H9 (cell line): ENCODE results near the gene ZNHIT1. TPM values are rescaled to one million over a fixed set of nuclear protein-coding genes. Genes with fewer than 3 reads are reported as not detected.
"Not testable (repeated sequence)": the region's sequence is repeated elsewhere in the genome, so short reads cannot be mapped to it uniquely, and the experiment has no call there.

Experiments used
- DNase-seq: peaks from one replicate; pipeline ENCODE4 v3.0.0-alpha.2; 2017
- H2AFZ ChIP-seq: one replicate; pipeline ENCODE4 v1.6.1; 2013; ENCODE audit warnings: mild to moderate bottlenecking, low read length, control low read depth, moderate library complexity
- H2AK5ac ChIP-seq: 2 replicates; pipeline ENCODE4 v1.6.1; 2013; ENCODE audit warnings: low read length, control low read depth, mixed read lengths; ENCODE audit not compliant: insufficient read length
- H2BK120ac ChIP-seq: one replicate; pipeline ENCODE4 v1.6.1; 2013; ENCODE audit warnings: low read depth, mild to moderate bottlenecking, low read length, control low read depth, inconsistent platforms; ENCODE audit not compliant: poor library complexity, severe bottlenecking
- H2BK12ac ChIP-seq: 2 replicates; pipeline ENCODE4 v1.6.1; 2013; ENCODE audit warnings: low read length, control low read depth, mixed read lengths, low read depth; ENCODE audit not compliant: insufficient read length
- H2BK15ac ChIP-seq: 2 replicates; pipeline ENCODE4 v1.6.1; 2013; ENCODE audit warnings: low read depth, low read length, control low read depth
- H2BK20ac ChIP-seq: one replicate; pipeline ENCODE4 v1.6.1; 2013; ENCODE audit warnings: low read depth, mild to moderate bottlenecking, low read length, control low read depth, inconsistent platforms; ENCODE audit not compliant: poor library complexity, severe bottlenecking
- H2BK5ac ChIP-seq: 2 replicates; pipeline ENCODE4 v1.6.1; 2013; ENCODE audit warnings: low read length, control low read depth, mixed read lengths; ENCODE audit not compliant: insufficient read length
- H3K14ac ChIP-seq: 2 replicates; pipeline ENCODE4 v1.6.1; 2013; ENCODE audit warnings: low read length, control low read depth; ENCODE audit not compliant: insufficient read depth
- H3K18ac ChIP-seq: 2 replicates; pipeline ENCODE4 v1.6.1; 2013; ENCODE audit warnings: low read depth, mild to moderate bottlenecking, mixed read lengths, low read length, control low read depth; ENCODE audit not compliant: insufficient read length
- H3K23ac ChIP-seq: 2 replicates; pipeline ENCODE4 v1.6.1; 2013; ENCODE audit warnings: low read length, control low read depth, mixed read lengths, low read depth; ENCODE audit not compliant: insufficient read length
- H3K23me2 ChIP-seq: 2 replicates; pipeline ENCODE4 v1.6.1; 2013; ENCODE audit warnings: low read depth, mild to moderate bottlenecking, mixed read lengths, low read length, control low read depth; ENCODE audit not compliant: insufficient read length, poor library complexity, severe bottlenecking
- H3K27ac ChIP-seq: 2 replicates; pipeline ENCODE4 v1.5.1; 2013; ENCODE audit warnings: low read length, control low read depth, mixed read lengths, low read depth; ENCODE audit not compliant: insufficient read length
- H3K27me3 ChIP-seq: 2 replicates; pipeline ENCODE4 v1.6.1; 2013; ENCODE audit warnings: low read length, control low read depth, inconsistent platforms; ENCODE audit not compliant: insufficient read depth
- H3K4ac ChIP-seq: 2 replicates; pipeline ENCODE4 v1.6.1; 2013; ENCODE audit warnings: low read depth, mild to moderate bottlenecking, control low read depth, inconsistent platforms, low read length, moderate library complexity
- H3K4me1 ChIP-seq: 2 replicates; pipeline ENCODE4 v1.6.1; 2013; ENCODE audit warnings: low read length, control low read depth, inconsistent platforms; ENCODE audit not compliant: insufficient read depth
- H3K4me2 ChIP-seq: 2 replicates; pipeline ENCODE4 v1.6.1; 2013; ENCODE audit warnings: low read length, control low read depth, mixed read lengths; ENCODE audit not compliant: insufficient read length, insufficient read depth
- H3K56ac ChIP-seq: 2 replicates; pipeline ENCODE4 v1.6.1; 2013; ENCODE audit warnings: low read depth, mild to moderate bottlenecking, mixed read lengths, low read length, control low read depth; ENCODE audit not compliant: insufficient read length
- H3K79me1 ChIP-seq: 2 replicates; pipeline ENCODE4 v1.6.1; 2013; ENCODE audit warnings: low read depth, mild to moderate bottlenecking, moderate library complexity, low read length, control low read depth, inconsistent platforms; ENCODE audit not compliant: insufficient read depth, poor library complexity, severe bottlenecking
- H3K79me2 ChIP-seq: 2 replicates; pipeline ENCODE4 v1.6.1; 2013; ENCODE audit warnings: low read length, control low read depth, inconsistent platforms; ENCODE audit not compliant: insufficient read depth
- H3K9ac ChIP-seq: 2 replicates; pipeline ENCODE4 v1.6.1; 2013; ENCODE audit warnings: low read length, control low read depth, mixed read lengths; ENCODE audit not compliant: insufficient read length; ENCODE audit errors: extremely low read depth
- H3K9me3 ChIP-seq: one replicate; pipeline ENCODE4 v1.6.1; 2013; ENCODE audit warnings: low read depth, low read length, inconsistent platforms; ENCODE audit not compliant: control insufficient read depth
- H3T11ph ChIP-seq: one replicate; pipeline ENCODE4 v1.6.1; 2013; ENCODE audit warnings: mild to moderate bottlenecking, low read length, control low read depth, inconsistent platforms
- H4K20me1 ChIP-seq: one replicate; pipeline ENCODE4 v1.6.1; 2013; ENCODE audit not compliant: control insufficient read depth, insufficient read length, insufficient read depth
- H4K5ac ChIP-seq: 2 replicates; pipeline ENCODE4 v1.6.1; 2013; ENCODE audit warnings: low read depth, mild to moderate bottlenecking, mixed read lengths, low read length, control low read depth; ENCODE audit not compliant: insufficient read length
- H4K8ac ChIP-seq: replicated peaks from 2 replicates; pipeline ENCODE4 v1.6.1; 2013; ENCODE audit warnings: low read length, control low read depth, mixed read lengths, low read depth; ENCODE audit not compliant: insufficient read length
- H4K91ac ChIP-seq: 2 replicates; pipeline ENCODE4 v1.6.1; 2013; ENCODE audit warnings: low read depth, mild to moderate bottlenecking, moderate library complexity, mixed read lengths, low read length, control low read depth; ENCODE audit not compliant: insufficient read length
- H3K27ac Mint-ChIP-seq, 3 experiments: 2 replicates in 2 of 3; 3 replicates in 1 of 3; pipeline ENCODE4 v1.8.0; 2020 to 2021; ENCODE audit warnings: mixed read lengths in 3 of 3, mild to moderate bottlenecking in 1 of 3, moderate library complexity in 1 of 3
- H3K27me3 Mint-ChIP-seq: 2 replicates; pipeline ENCODE4 v1.8.0; 2021; ENCODE audit warnings: low read depth, mild to moderate bottlenecking, moderate library complexity, mixed read lengths
- H3K36me3 Mint-ChIP-seq, 3 experiments: 2 replicates in 2 of 3; 3 replicates in 1 of 3; pipeline ENCODE4 v1.8.0; 2020 to 2021; ENCODE audit warnings: low read depth in 3 of 3, mixed read lengths in 3 of 3; ENCODE audit not compliant: insufficient read depth in 1 of 3
- H3K4me1 Mint-ChIP-seq, 2 experiments: 2 replicates each; pipeline ENCODE4 v1.8.0; 2020; ENCODE audit warnings: mixed read lengths in 2 of 2
- H3K4me3 Mint-ChIP-seq, 2 experiments: 2 replicates in 1 of 2; 3 replicates in 1 of 2; pipeline ENCODE4 v1.8.0; 2020 to 2021; ENCODE audit warnings: mild to moderate bottlenecking in 2 of 2, mixed read lengths in 2 of 2, moderate library complexity in 1 of 2
- H3K9me3 Mint-ChIP-seq, 2 experiments: 2 replicates in 1 of 2; 3 replicates in 1 of 2; pipeline ENCODE4 v1.8.0; 2020; ENCODE audit warnings: mild to moderate bottlenecking in 2 of 2, mixed read lengths in 2 of 2, moderate library complexity in 1 of 2
- CTCF ChIP-seq: fragments of 200-600 bp; sonication (generic); conservative IDR thresholded peaks from 3 replicates; pipeline ENCODE4 v1.8.0; 2021; ENCODE audit warnings: antibody characterized with exemption, mild to moderate bottlenecking
- WGBS: extraction: QIAGEN DNeasy Blood & Tissue Kit; methylation state at CpG from one replicate; pipeline ENCODE4 v1.1.7; 2013; ENCODE audit warnings: missing lambda C conversion rate, low lambda C conversion rate, mixed read lengths; ENCODE audit not compliant: insufficient read length; ENCODE audit errors: extremely low coverage; 5-methylcytosine and 5-hydroxymethylcytosine counted together
- total RNA-seq: library from RNA; stranded (reverse); gene quantifications from 2 replicates; pipeline ENCODE4 v1.2.1, GENCODE V29; 2021

Gene ZNHIT1
- total RNA-seq, 1 experiment from 2014 or later: 52.7 TPM

- H3K4ac ChIP-seq: no peak overlapping the region
- no peak overlapping the region for H3K23ac ChIP-seq
- H3K79me2 ChIP-seq: no peaks in the 10 kb centered on the region
- no CpG with 5 or more reads among the region's 14 CpGs for WGBS
- H3K9me3 Mint-ChIP-seq: no peaks in the 10 kb centered on the region
- H4K20me1 ChIP-seq: no peaks in the 10 kb centered on the region
- no peak overlapping the region for H3K9ac ChIP-seq
- H3K4me3 Mint-ChIP-seq: no peak overlapping the region
- no peak for TF ChIP-seq CTCF
- no peak overlapping the region for H2AK5ac ChIP-seq
- no peak overlapping the region for H3K4me2 ChIP-seq
- no peak overlapping the region for H2BK5ac ChIP-seq
- no peak overlapping the region for H2BK20ac ChIP-seq
- H3K9me3 ChIP-seq: no peaks in the 10 kb centered on the region
- no peaks in the 10 kb centered on the region for H3K79me1 ChIP-seq
- H3K23me2 ChIP-seq: peaks cover 3% of the 10 kb centered on the region
- H3K18ac ChIP-seq: no peak overlapping the region
- no peak overlapping the region for H3K27ac ChIP-seq
- no peak overlapping the region for H3K56ac ChIP-seq
- H4K5ac ChIP-seq: no peak overlapping the region
- no peak overlapping the region for H2BK12ac ChIP-seq
- no peak overlapping the region for H4K91ac ChIP-seq
- H3K27ac Mint-ChIP-seq: peak overlapping the region in 1 of 3 experiments; percentile 13; a peak in 1 of 7 replicates
- no peaks in the 10 kb centered on the region for H3K36me3 Mint-ChIP-seq
- H3K27me3 Mint-ChIP-seq: peaks cover 12% of the 10 kb centered on the region
- H3K14ac ChIP-seq: no peak overlapping the region
- no peaks in the 10 kb centered on the region; the same call in 1 of the 2 replicates for H3K4me1 ChIP-seq
- H3K27me3 ChIP-seq: no peaks in the 10 kb centered on the region
- H2BK15ac ChIP-seq: no peak overlapping the region
- no peak for DNase-seq
- H4K8ac ChIP-seq: no peak overlapping the region
- H3T11ph ChIP-seq: no peak overlapping the region
- peaks cover 14 to 19% of the 10 kb centered on the region in 2 experiments for H3K4me1 Mint-ChIP-seq
- no peak overlapping the region for H2AFZ ChIP-seq
- H2BK120ac ChIP-seq: no peak overlapping the region
These were observed 19.5 kb upstream of the ZNHIT1 start for GRCh38 chr7:101198476-101198875.

GRCh38 chr7:101199522-101199921, 18.4 kb upstream of the ZNHIT1 start:
- Mint-ChIP-seq H3K4me1 (peaks cover 14 to 19% of the 10 kb centered on the region in 2 experiments), H3K27me3 (peaks cover 12% of the 10 kb centered on the region)
- H3K4ac ChIP-seq, H3K4me2 ChIP-seq, H3K27ac Mint-ChIP-seq, H2AK5ac ChIP-seq, H4K8ac ChIP-seq, H3K36me3 Mint-ChIP-seq, H2BK5ac ChIP-seq, H2AFZ ChIP-seq, H3T11ph ChIP-seq, H2BK20ac ChIP-seq, H3K79me1 ChIP-seq, H3K79me2 ChIP-seq, H3K27me3 ChIP-seq, H3K56ac ChIP-seq, H2BK15ac ChIP-seq, H3K14ac ChIP-seq, H3K18ac ChIP-seq, H3K9me3 ChIP-seq, H2BK12ac ChIP-seq, H3K4me1 ChIP-seq, DNase-seq, H4K5ac ChIP-seq, H3K9ac ChIP-seq, H4K91ac ChIP-seq, H3K4me3 Mint-ChIP-seq, H4K20me1 ChIP-seq, H3K9me3 Mint-ChIP-seq, H3K27ac ChIP-seq, H2BK120ac ChIP-seq, H3K23ac ChIP-seq, H3K23me2 ChIP-seq: not testable (repeated sequence)
- no CpG with 5 or more reads among the region's 10 CpGs for WGBS
